HCT116 (cell line): Measurements from ENCODE around the gene GRIA1.

Experiments
- EGR1 ChIP-seq: IDR thresholded peaks from 2 replicates; pipeline ENCODE4 v1.6.1; 2012; ENCODE audit warnings: low read depth
- EZH2 ChIP-seq: fragments of 200-600 bp; sonication (generic); IDR thresholded peaks from 2 replicates; pipeline ENCODE4 v1.6.1; 2017; ENCODE audit warnings: antibody characterized with exemption, mixed run types
- JUND ChIP-seq: IDR thresholded peaks from 2 replicates; pipeline ENCODE4 v1.6.1; 2012
- POLR2A ChIP-seq: IDR thresholded peaks from 2 replicates; pipeline ENCODE4 v1.7.0; 2011; ENCODE audit warnings: borderline replicate concordance; ENCODE audit not compliant: insufficient read depth, insufficient read length; ENCODE audit errors: extremely low read depth
- SIN3A ChIP-seq: IDR thresholded peaks from 2 replicates; pipeline ENCODE4 v1.6.1; 2012; ENCODE audit warnings: low read depth
- SP1 ChIP-seq: IDR thresholded peaks from 2 replicates; pipeline ENCODE4 v1.6.1; 2012; ENCODE audit warnings: low read depth
- YY1 ChIP-seq: IDR thresholded peaks from 2 replicates; pipeline ENCODE4 v1.6.1; 2011; ENCODE audit warnings: low read length, low read depth, moderate library complexity, mild to moderate bottlenecking; ENCODE audit not compliant: insufficient replicate concordance; ENCODE audit errors: extremely low read depth

GRCh38 chr5:153658149-153658548, 167.7 kb downstream of the GRIA1 start:
- TF ChIP-seq SP1: no peak
- TF ChIP-seq EZH2: no peak
- no peak for TF ChIP-seq YY1
- no peak for TF ChIP-seq EGR1
- no peak for TF ChIP-seq SIN3A
- TF ChIP-seq JUND: no peak
- TF ChIP-seq POLR2A: no peak
